Rectal smooth muscle tissue (tissue), 1 donor: ENCODE data around the gene ATP7B.

Experiments used
- H3K27ac ChIP-seq: one replicate; pipeline ENCODE4 v1.7.0; 2013; ENCODE audit warnings: low read depth, low read length, inconsistent platforms
- H3K27me3 ChIP-seq: one replicate; pipeline ENCODE4 v1.7.0; 2013; ENCODE audit warnings: low read length; ENCODE audit not compliant: control insufficient read depth, insufficient read depth
- H3K36me3 ChIP-seq: one replicate; pipeline ENCODE4 v1.7.0; 2013; ENCODE audit warnings: low read length; ENCODE audit not compliant: control insufficient read depth, insufficient read depth
- H3K4me1 ChIP-seq: one replicate; pipeline ENCODE4 v1.7.0; 2013; ENCODE audit warnings: low read length; ENCODE audit not compliant: control insufficient read depth, insufficient read depth
- H3K4me3 ChIP-seq: one replicate; pipeline ENCODE4 v1.7.0; 2013; ENCODE audit warnings: low read length
- H3K9ac ChIP-seq: one replicate; pipeline ENCODE4 v1.7.0; 2013; ENCODE audit warnings: low read length

Gene ATP7B

GRCh38 chr13:51953347-51954195 is 57.7 kb downstream of the ATP7B start:
- Histone ChIP-seq H3K4me1 (no peaks in the 10 kb centered on the region), H3K9ac (no peak overlapping the region), H3K27ac (no peak overlapping the region), H3K36me3 (no peaks in the 10 kb centered on the region), H3K27me3 (no peaks in the 10 kb centered on the region), H3K4me3 (no peak overlapping the region)

- Histone ChIP-seq H3K36me3 (no peaks in the 10 kb centered on the region), H3K9ac (no peak overlapping the region), H3K4me3 (no peak overlapping the region), H3K4me1 (no peaks in the 10 kb centered on the region), H3K27me3 (no peaks in the 10 kb centered on the region), H3K27ac (no peak overlapping the region)
Observed at GRCh38 chr13:51950722-51951121, 60.5 kb downstream of the ATP7B start.

GRCh38 chr13:51946163-51946669 is 65.0 kb downstream of the ATP7B start:
- no peaks in the 10 kb centered on the region for H3K36me3 ChIP-seq
- H3K9ac ChIP-seq: no peak overlapping the region
- H3K4me1 ChIP-seq: no peaks in the 10 kb centered on the region
- no peak overlapping the region for H3K4me3 ChIP-seq
- H3K27me3 ChIP-seq: no peaks in the 10 kb centered on the region
- H3K27ac ChIP-seq: no peak overlapping the region

- no peak overlapping the region for H3K4me3 ChIP-seq
- H3K36me3 ChIP-seq: no peaks in the 10 kb centered on the region
- no peak overlapping the region for H3K9ac ChIP-seq
Observed at GRCh38 chr13:51945149-51945548, 66.1 kb downstream of the ATP7B start.

GRCh38 chr13:51944428-51944827 is 66.8 kb downstream of the ATP7B start:
- no peaks in the 10 kb centered on the region for H3K27me3 ChIP-seq
- peaks cover 2% of the 10 kb centered on the region for H3K36me3 ChIP-seq
- H3K4me3 ChIP-seq: no peak overlapping the region
- no peak overlapping the region for H3K27ac ChIP-seq
- no peak overlapping the region for H3K9ac ChIP-seq
- no peaks in the 10 kb centered on the region for H3K4me1 ChIP-seq

More at GRCh38 chr13:51945149-51945548, 66.1 kb downstream of the ATP7B start:
- Histone ChIP-seq H3K27ac (no peak overlapping the region), H3K4me1 (no peaks in the 10 kb centered on the region), H3K27me3 (no peaks in the 10 kb centered on the region)

- H3K4me3 ChIP-seq: no peak overlapping the region
- no peaks in the 10 kb centered on the region for H3K27me3 ChIP-seq
- no peaks in the 10 kb centered on the region for H3K4me1 ChIP-seq
- H3K27ac ChIP-seq: no peak overlapping the region
- H3K9ac ChIP-seq: no peak overlapping the region
- H3K36me3 ChIP-seq: peaks cover 2% of the 10 kb centered on the region
Observed at GRCh38 chr13:51943721-51944120, 67.5 kb downstream of the ATP7B start.

GRCh38 chr13:51942189-51942588 is 69.1 kb downstream of the ATP7B start:
- Histone ChIP-seq H3K9ac (no peak overlapping the region), H3K4me3 (no peak overlapping the region), H3K36me3 (peaks cover 2% of the 10 kb centered on the region), H3K27me3 (no peaks in the 10 kb centered on the region), H3K4me1 (no peaks in the 10 kb centered on the region), H3K27ac (no peak overlapping the region)

GRCh38 chr13:51938454-51938853 is 72.8 kb downstream of the ATP7B start:
- Histone ChIP-seq H3K27ac (no peak overlapping the region), H3K4me1 (no peaks in the 10 kb centered on the region), H3K9ac (no peak overlapping the region), H3K36me3 (peaks cover 2% of the 10 kb centered on the region), H3K27me3 (no peaks in the 10 kb centered on the region), H3K4me3 (no peak overlapping the region)

- Histone ChIP-seq H3K36me3 (peaks cover 2% of the 10 kb centered on the region), H3K4me3 (no peak overlapping the region), H3K27me3 (no peaks in the 10 kb centered on the region)
Observed at GRCh38 chr13:51937320-51938290, 73.6 kb downstream of the ATP7B start.

GRCh38 chr13:51935326-51936171 is 75.7 kb downstream of the ATP7B start:
- Histone ChIP-seq H3K36me3 (peaks cover 2% of the 10 kb centered on the region), H3K27ac (no peak overlapping the region), H3K4me1 (no peaks in the 10 kb centered on the region), H3K4me3 (no peak overlapping the region), H3K9ac (no peak overlapping the region), H3K27me3 (no peaks in the 10 kb centered on the region)

More at GRCh38 chr13:51937320-51938290, 73.6 kb downstream of the ATP7B start:
- H3K27ac ChIP-seq: no peak overlapping the region
- no peak overlapping the region for H3K9ac ChIP-seq
- H3K4me1 ChIP-seq: no peaks in the 10 kb centered on the region

- Histone ChIP-seq H3K36me3 (peaks cover under 1% of the 10 kb centered on the region), H3K9ac (no peak overlapping the region), H3K27me3 (no peaks in the 10 kb centered on the region), H3K27ac (no peak overlapping the region), H3K4me3 (no peak overlapping the region), H3K4me1 (no peaks in the 10 kb centered on the region)
Observed at GRCh38 chr13:51934461-51935087, 76.7 kb downstream of the ATP7B start.
